GM06990 (cell line): ENCODE measurements around the gene PLAAT2.
"Not testable (repeated sequence)": the region's sequence is repeated elsewhere in the genome, so short reads cannot be mapped to it uniquely, and the experiment has no call there.

Experiments used
- DNase-seq: peaks from one replicate; pipeline ENCODE4 v3.0.0-alpha.2; 2011; ENCODE audit not compliant: insufficient read length; ENCODE audit errors: extremely low read depth
- H3K27me3 ChIP-seq: replicated peaks from 2 replicates; pipeline ENCODE4 v1.6.0; 2011; ENCODE audit warnings: low read length; ENCODE audit not compliant: control insufficient read depth, insufficient read depth
- H3K36me3 ChIP-seq: 2 replicates; pipeline ENCODE4 v1.5.1; 2011; ENCODE audit warnings: low read length; ENCODE audit not compliant: control insufficient read depth, insufficient read depth
- H3K4me3 ChIP-seq: replicated peaks from 2 replicates; pipeline ENCODE4 v1.5.1; 2011; ENCODE audit warnings: low read depth, mild to moderate bottlenecking, control low read depth, low read length
- CTCF ChIP-seq: IDR thresholded peaks from 2 replicates; pipeline ENCODE4 v1.5.1; 2011; ENCODE audit warnings: low read length, control low read depth, mild to moderate bottlenecking, inconsistent platforms; ENCODE audit not compliant: insufficient read depth, poor library complexity, severe bottlenecking

PLAAT2 gene

GRCh38 chr11:63553759-63554158, 9.4 kb downstream of the PLAAT2 start:
- no peak for TF ChIP-seq CTCF
- Histone ChIP-seq H3K36me3 (no peaks in the 10 kb centered on the region), H3K4me3 (no peak overlapping the region), H3K27me3 (no peaks in the 10 kb centered on the region)
- DNase-seq = peak; percentile 67

- DNase-seq = no peak
- H3K4me3 ChIP-seq = no peak overlapping the region
- no peaks in the 10 kb centered on the region for H3K27me3 ChIP-seq
- no peak for TF ChIP-seq CTCF
- H3K36me3 ChIP-seq = no peaks in the 10 kb centered on the region
These were observed 10.3 kb downstream of the PLAAT2 start for GRCh38 chr11:63552921-63553320.

GRCh38 chr11:63551889-63552266, 11.3 kb downstream of the PLAAT2 start:
- no peaks in the 10 kb centered on the region for H3K36me3 ChIP-seq
- H3K4me3 ChIP-seq = no peak overlapping the region
- DNase-seq = no peak
- no peaks in the 10 kb centered on the region for H3K27me3 ChIP-seq
- no peak for TF ChIP-seq CTCF

- H3K4me3 ChIP-seq = no peak overlapping the region
- DNase-seq = no peak
- no peaks in the 10 kb centered on the region for H3K27me3 ChIP-seq
- TF ChIP-seq CTCF = no peak
- H3K36me3 ChIP-seq = no peaks in the 10 kb centered on the region
These were observed 11.9 kb downstream of the PLAAT2 start for GRCh38 chr11:63551091-63551888.

GRCh38 chr11:63550156-63550700, 13.0 kb downstream of the PLAAT2 start:
- not testable (repeated sequence) for H3K4me3 ChIP-seq, H3K36me3 ChIP-seq, H3K27me3 ChIP-seq, DNase-seq

- H3K36me3 ChIP-seq = no peaks in the 10 kb centered on the region
- DNase-seq = no peak
- H3K27me3 ChIP-seq = no peaks in the 10 kb centered on the region
- no peak overlapping the region for H3K4me3 ChIP-seq
- TF ChIP-seq CTCF = no peak
These were observed 13.8 kb downstream of the PLAAT2 start for GRCh38 chr11:63549411-63549810.
